Dermis blood vessel endothelial cell (primary cell): Measurements from ENCODE around the gene CLDN22. TPM values are rescaled to one million over a fixed set of nuclear protein-coding genes. Genes with fewer than 3 reads are reported as not detected.
"Not testable (repeated sequence)": the region's sequence is repeated elsewhere in the genome, so short reads cannot be mapped to it uniquely, and the experiment has no call there.

Source experiments
- DNase-seq: peaks from one replicate; pipeline ENCODE4 v3.0.0; 2010
- total RNA-seq: library from RNA; depleted of rRNA; stranded (reverse); fragments of >200 nt; gene quantifications from 2 replicates; pipeline ENCODE4 v1.2.3, GENCODE V29; 2014

The CLDN22 gene
- total RNA-seq, 1 donor from 2014 or later, result not detected

DNA sequence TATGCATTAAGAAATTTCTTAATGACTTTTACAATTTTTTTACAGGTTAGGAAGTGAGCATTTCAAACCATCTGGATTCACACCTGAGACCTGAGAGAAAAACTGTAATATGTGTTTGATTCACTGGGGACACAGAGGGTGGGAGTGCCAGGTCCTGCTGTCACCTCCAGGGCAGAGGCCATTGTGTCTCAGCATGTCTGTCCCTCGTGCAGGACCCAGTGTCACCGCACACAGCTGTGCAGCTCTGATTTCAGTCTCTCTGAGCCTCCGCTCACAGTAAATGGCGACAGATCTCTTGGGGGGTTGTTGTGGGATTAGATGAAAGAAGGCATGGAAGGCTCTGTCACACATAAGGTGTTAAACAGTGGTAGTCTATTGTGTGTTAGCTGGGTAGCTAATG lies 25.2 kb upstream of the CLDN22 start:
- no peak for DNase-seq

DNA sequence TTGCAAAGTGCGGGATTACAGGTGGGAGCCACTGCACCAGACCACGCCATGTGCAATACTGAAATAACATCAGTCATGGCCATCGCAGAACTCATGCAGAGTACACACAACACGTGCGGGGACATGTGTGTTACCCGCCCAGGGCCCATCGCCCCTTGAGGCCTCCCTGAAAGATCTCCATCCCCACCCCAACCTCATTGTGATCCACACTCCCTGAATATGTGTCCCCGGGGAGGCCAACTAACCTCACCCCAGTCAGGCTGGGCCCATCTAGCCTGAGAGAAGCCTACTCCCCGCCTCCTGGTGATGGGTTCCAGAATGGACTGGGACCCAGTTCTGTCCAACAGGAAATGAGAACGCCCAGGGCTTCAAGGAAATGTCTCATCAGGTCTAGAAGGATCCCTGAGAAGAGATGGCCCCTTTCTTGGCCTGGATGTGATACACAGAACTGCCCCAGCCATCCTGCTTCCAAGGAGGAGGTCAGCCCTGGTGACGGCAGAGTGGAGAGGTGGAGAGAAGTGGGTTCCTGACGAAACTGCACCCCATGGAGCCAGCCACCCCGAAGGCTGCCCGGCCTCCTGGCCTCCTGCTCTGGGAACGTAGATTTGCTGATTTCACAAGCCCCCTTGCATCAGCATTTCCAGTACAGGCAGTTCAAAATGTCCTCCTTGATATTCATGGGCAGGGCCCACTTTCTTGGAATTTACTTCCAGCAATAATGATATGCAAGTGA lies 24.6 kb upstream of the CLDN22 start:
- no peak for DNase-seq

DNA sequence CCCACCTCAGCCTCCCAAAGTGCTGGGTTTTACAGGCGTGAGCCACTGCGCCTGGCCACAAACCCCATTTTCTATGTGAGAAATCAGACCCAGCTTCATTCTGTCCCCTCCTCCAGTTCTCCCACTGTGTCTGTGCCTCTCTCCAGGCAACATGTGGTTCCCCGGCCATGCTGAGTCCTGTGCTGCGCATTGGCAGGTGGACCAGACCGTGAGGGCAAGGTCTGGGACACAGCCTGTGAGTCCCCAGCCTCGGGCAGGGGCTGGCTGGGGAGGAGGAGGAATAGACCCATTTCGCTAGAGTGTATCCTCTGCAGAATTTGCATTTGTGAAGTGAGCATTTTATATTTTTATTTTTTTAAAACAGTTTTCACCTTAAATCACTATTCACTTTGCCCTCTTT lies 23.7 kb upstream of the CLDN22 start:
- DNase-seq, result no peak

DNA sequence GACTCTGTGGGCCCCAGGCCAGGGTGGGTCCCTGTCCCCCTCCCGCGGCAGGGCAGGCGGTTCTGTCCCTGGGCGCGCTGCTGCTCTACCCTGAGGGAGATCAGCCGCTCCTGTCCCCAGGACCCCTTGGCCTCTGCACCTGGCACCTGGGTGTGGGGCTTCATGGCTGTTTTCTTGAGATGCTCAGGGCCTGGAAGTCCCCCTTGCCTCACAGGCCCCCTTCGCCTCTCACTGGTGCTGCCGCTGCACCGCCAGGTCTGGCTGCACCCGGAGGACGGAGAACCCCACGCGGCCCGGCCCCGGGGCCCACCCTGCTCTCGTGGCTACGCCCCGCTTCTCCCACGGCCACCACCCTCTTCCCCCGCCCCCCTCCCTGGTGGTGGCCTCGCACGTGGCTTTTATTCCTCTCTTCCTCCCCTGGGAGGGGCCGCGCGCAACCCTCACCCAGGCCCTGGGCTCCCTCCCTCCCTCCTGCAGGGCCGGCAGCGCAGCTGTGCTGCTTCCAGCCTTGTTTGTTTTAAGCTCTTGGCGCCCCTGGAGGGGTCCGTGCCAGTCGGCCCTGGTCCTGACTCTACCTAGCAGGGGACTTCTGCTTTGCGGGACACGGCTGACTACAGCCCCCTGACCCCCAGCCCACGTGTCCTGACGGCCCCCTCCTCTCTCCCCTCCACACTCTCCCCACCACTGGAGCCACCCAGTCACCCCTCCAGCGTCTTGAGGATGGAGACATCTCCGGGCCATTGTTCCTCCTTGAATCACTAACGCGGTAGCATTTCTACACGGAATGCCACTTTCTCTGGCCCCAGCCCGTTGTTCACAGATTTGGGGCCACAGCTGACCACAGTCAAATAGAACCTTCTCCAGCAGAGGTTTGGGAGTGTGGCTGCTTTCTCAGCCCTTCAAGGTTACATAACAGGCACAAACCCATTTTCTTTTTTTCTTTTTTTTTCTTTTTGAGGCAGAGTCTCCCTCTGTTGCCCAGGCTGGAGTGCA lies 22.8 kb upstream of the CLDN22 start:
- no peak for DNase-seq

DNA sequence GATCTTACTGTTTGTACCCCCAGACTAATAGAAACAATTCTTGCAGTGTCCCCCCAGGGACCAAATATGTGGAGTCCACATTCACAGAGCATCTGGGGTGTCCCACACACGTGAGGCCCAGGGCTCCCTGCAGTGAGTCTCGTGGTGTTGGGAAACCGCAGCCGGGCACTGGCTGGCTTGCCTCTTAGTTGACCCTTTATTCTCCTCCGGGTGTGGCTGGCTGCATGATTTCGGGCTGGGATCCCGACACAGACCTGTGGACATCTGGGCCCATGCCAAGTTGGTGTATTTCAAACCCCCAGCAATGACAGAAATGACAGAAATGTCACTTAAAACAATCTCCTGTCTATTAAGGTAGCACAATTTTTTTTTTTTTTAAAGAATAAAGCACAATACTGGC lies 17.8 kb upstream of the CLDN22 start:
- no peak for DNase-seq

DNA sequence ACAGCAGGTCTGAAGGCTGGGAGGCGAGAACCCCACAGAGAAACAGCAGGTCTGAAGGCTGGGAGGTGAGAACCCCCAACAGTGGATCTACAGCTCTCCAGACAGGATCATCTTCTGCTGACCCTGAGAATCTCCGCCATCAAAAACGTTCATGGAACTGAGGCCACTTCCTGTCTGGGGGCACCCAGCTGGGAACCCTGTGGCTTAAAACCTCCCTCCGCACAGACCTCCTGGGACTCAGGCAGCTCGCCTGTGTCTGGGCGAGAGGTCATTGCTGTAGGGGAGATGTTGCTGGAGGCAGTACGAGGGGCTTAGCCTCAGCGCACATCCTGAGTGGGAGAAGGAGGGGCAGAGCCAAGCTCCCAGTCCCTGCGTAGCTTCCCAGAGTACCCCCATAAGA lies 17.3 kb upstream of the CLDN22 start:
- no peak for DNase-seq

DNA sequence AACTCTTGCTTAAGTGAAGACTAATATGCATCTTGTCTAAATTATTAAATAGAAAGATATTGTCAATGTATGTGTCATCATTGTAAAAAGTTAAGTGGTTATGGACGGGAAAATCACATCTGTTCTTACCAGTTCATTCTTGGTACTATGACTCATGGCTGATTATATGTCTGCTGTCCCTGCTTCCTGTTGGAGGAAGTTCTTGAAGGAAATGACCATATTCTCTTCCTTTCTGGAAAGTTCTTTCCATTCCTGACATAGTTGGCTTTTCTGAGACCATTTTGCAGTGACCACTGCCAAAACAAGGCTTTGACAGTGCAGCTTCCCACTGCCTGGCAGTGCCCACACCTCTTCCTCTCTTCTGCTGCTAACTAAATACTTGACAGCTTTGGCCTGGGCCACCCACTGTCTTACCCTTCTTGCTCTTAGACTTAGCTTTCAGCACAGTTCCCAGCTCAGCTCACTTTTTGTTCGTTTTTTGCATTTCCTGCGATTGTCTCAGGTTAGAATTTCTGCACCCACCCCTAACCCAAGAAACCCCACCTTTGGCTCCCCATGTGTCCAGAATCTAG lies 15.4 kb upstream of the CLDN22 start:
- DNase-seq, result peak; percentile 93

DNA sequence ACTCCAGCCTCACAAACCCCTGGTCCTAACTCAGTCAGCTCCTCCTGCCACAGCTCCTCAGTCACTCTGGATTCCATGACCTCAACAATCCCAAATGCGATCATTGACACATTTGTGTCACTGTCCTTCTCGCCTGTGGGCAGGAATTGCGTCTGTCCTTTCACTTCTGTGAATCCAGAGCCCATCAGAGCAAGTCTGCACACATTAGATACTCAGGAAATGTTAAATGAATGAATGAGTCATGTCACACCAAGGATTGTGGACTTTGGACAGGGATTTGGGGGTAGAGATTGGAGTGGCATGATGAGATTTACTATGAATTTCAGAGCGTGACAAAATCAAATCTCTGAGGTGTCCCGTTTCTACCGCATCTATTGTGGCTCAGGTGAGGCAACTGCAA lies 13.9 kb upstream of the CLDN22 start:
- DNase-seq, result peak; percentile 48

DNA sequence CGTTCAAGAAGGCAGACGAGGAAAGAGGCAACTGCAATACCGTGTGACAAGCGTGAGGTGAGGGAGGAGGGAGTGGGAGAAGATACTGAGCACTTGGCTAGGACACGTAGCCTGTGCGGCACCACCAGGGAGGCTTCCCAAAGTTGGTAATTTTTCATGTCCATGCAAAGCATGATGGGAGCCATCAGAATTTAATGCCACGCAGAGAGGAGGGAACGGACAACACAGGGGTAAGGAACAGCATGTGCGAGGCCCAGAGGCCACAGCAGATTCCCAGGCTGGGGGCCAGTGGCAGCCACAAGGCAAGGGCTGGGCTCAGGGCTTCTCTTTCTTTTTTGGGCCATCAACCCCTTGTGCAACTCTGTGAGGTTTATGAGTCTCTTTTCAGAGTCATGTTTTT lies 13.1 kb upstream of the CLDN22 start:
- no peak for DNase-seq

DNA sequence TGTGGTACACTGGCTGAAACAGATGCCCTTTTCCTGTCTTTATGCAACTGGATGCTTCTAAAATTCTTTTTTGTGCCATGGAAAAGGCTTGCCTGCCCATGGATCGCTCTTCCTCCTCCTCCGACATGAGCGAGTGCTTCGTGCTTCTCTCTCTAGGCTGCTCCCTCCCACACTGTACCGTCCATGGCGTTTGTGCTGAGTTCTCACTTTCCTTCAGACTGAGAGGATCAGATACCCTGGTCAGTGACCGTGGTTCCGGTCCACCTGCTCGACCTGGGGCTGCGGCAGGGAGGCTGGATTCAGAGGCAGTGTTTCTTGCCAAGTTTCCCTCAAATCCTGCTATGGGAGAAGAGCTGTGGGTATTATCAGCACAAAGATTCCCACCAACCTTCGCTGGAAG lies 12.4 kb upstream of the CLDN22 start:
- no peak for DNase-seq

DNA sequence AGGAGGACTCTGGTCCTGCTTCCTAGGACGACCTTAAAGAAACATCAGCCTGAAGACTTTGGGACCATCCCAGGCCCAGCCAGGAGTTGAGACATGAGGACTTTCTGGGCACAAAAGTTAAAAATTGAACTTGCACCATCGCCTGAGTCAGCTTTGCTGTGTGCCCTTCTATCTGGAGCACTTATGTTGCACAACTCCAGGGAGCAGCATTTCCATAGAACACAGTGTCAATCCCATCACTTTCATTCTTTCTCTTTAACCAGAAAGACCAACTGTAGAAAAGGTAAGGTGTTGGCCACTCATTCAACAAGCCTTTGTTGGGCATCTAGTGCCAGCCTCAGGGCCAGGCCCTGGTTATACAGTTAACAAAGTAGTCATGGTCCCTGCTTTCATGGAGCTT lies 10.8 kb upstream of the CLDN22 start:
- no peak for DNase-seq

DNA sequence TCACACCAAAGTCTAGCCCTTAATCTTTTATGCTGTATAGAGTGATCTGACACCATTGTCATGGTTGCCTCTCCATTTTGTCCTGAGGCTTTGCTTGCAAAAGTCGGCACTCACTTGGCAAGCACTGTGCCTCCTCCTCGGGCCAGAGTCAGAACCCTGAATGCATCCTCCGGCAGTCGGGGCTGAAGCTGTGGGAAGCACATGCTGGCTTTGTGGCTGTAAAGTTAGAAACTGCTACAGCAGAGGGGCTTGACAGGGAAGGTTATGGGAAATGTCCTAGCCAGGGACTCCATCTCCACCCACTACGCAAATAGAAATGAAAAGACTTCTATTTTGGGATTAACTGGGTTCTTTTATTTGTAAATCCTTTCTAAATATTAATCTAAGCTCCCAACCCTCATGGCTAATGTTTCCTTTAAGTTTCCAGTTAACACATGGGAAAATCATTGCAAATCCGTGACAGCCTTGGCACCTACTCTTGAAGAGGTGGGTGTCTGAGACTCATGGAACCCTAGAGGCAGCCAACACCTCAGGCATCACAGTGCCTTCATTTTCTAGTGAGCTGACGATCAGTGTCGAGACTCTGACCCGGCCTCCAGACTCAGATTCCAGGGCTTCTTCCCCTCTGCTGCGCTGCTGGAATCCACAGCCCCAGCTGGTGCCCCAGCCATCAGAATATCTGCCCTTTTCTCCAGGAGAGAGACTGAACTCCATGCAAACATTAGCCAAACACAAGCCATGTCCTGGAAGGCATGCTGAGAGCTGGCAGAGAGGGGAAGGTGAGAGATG lies 10.1 kb upstream of the CLDN22 start:
- no peak for DNase-seq

DNA sequence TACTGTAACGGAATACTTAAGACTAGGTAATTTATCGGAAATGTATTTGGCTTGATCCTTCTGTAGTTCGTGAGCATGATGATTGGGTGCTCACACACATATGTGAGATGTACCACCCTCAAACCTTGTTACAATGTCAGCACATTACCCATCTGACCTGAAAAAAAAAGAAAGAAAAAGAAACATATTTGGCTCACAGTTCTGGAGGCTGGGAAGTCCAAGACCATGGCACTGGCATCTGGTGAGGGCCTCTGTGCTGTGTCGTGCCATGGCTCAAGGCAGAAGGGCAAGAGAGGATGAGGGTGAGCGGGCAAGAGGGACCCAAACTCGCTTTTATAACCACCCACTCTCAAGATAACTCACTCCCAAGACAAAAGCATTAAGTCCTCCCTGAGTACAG lies 9.2 kb upstream of the CLDN22 start:
- no peak for DNase-seq

DNA sequence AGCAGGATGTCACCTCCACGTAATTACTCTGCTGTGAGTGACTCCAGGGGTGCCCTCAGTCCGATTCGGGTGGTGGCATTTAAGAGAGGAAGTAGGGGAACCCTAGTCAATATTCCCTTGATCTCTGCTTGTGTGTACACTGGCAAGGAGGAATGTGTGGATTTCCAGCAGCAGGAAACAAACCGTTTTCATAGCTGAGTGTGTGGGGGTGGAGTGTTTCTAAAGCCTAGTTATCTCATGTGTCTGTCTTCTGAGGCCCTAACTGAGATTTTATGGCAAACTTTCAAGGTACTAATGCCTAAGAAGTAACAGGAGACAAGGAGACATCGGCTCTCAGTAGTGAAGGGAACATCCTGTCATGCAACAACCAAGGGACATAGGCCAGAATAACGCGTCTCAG lies 8.8 kb upstream of the CLDN22 start:
- peak; percentile 21 for DNase-seq

DNA sequence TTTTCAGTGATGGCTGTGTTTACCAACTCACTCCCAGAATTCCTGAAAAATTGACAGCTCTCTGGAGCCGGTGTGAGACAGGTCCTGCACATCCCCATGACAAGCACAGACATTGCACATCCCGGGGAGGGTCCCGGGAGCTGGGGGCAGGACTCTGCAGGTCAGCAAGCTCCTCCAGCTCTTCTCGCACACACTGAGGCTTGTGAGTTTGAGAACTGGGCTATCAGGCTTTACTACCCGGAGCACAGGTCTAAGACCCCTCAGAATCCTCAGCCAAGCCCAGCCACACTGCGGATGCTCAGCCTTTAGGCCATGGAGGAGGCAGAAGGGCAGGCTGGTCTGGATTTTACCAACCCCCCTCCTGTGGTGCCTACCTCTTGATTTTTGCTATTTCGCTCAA lies 7.8 kb upstream of the CLDN22 start:
- DNase-seq, result no peak

DNA sequence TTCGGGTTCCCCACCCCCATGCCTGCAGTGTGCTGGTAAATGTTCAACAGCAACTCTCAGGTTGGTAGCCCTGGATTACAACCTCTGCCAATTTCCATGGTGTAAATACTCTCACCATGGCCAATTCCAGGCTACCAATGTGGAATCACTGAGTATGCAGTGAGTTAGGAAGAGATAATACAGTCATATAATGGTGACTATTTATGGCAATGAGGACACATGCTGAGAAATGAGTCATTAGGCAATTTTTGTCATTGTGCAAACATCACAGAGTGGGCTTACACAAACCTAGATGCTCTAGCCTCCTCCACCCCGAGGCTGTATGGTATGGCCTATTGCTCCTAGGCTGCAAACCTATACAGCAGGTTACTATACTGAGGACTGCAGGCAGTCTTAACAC lies 6.8 kb upstream of the CLDN22 start:
- DNase-seq, result no peak

DNA sequence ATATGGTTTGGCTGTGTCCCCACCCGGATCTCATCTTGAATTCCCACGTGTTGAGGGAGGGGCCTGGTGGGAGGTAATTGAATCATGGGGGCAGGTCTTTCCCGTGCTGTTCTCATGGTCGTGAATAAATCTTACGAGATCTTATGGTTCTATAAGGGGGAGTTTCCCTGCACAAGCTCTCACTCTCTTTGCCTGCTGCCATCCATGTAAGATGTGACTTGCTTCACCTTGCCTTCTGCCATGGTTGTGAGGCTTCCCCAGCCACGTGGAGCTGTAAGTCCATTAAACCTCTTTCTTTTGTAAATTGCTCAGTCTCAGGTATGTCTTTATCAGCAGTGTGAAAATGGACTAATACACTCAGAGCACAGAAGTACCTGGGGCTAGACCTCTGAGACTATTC lies 6.3 kb upstream of the CLDN22 start:
- DNase-seq, result not testable (repeated sequence)

DNA sequence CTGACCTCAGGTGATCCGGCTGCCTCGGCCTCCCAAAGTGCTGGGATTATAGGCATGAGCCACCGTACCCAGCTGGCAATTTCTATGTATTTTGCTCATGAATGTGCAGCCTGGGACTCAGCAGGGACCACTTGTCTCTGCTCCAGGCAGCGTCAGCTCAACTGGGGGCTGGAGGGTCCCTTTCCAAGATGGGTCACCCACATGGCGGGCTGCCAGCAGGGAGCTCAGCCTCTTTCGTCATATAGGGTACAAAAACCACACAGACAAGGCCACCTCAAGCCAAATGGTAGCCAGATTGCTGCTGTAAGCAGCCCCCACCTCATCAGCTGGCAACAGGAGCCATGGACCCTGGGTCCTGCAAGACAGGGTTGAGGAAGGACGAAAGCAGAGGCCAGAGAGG lies 4.5 kb upstream of the CLDN22 start:
- DNase-seq, result no peak

DNA sequence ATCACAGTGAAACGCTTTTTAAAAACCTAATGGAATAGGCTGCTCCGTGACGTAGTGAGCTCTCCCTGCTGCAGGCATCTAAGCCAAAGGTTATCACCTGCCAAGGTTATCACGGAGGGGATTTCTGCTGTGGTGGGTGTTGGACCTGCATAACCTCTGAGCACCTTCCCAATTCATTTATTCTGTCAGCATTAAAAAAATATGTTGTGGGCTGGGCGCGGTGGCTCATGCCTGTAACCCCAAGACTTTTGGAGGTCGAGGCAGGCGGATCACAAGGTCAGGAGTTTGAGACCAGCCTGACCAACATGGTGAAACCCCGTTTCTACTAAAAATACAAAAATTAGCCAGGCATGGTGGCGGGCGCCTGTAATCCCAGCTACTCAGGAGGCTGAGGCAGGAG lies 4.0 kb upstream of the CLDN22 start:
- not testable (repeated sequence) for DNase-seq

DNA sequence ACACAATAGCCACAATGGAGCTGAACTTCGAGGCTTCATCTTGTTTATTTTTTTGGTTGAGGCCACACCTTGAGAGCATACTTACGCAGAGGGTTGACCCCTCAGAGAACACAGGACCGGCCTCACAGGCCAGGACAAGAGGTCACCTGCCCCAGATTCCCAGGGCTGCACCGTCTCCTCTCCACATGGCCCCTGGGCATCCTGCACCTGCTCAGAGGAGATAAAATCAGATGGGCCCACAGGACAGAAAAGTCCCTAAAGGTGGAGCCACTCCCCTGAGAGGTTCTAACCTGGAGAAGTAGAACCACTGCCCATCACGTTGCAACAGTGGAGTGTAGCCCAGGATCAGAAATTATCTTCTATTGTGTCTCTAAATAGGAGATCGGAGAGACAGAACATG lies 3.2 kb upstream of the CLDN22 start:
- DNase-seq, result no peak

DNA sequence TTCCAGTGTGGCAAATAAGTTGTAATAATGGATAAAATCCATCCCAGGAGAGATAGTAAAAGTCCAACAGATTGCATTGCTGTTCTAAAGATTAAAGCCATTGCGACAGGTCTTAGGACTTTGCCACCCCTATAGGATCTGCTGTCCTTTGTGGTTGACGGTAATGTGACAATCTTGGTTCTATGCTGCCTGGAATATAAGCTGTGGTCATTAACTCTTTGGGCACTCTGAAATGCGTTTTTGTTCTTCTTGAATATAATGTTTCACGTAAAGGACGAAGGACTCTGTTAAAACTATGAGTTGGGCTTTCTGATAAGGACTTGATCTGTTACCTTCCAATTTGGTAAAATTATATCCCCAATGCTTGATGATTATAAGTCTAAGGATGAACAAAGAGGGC lies 2.2 kb upstream of the CLDN22 start, which contains the start of gene CLDN24:
TSS of gene CLDN24 (minus strand) at position 101 of the 400 bp plus-strand sequence. CDS start at position 101, 0 bp downstream.
- DNase-seq, result no peak

DNA sequence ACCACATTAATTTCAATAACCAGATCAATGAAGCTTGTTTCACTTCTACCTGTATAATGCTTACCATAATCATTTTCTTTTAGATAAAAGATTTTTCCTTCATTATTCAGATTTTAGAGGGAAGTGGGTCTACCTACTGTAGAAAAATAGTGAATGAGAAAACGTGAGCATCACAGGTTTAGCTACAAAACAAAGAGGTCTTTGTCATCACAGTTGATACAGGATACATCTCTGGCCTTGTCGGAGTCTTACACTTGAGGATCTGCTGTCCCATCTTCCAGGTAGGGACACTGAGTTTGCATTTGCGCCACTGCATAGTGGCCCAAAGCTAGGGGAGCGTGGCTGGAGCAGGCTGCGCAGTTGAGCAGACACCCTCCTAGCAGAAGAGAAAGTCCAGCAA lies 1.4 kb upstream of the CLDN22 start:
- no peak for DNase-seq

DNA sequence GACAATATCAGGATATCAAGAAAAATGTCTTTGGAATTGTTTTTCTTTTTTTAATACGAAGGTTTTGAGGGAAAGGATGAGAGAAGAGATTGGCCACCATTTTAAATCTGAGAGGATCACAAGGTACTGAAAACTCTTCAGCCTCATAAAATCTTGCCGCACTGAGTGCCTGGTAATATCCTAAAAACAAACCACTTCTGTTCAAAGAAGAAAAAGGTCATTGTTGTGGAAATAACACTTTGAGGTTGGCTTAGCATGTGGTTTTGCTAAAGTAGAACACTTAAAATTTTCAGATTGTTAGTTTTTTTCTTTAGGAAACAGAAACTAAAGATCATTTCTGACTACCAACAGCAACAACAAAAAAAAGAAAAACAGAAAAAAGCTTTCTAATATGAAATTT lies 1.0 kb upstream of the CLDN22 start:
- no peak for DNase-seq
